HuH-7.5 (cell line): ENCODE results near the gene CCDC34.
A peak's percentile ranks its signal among the peaks of the same experiment; 100 is the strongest.
"Not testable (repeated sequence)": the region's sequence is repeated elsewhere in the genome, so short reads cannot be mapped to it uniquely, and the experiment has no call there.

ENCODE experiments used
- DNase-seq: peaks from one replicate; pipeline ENCODE4 v3.0.0; 2011; ENCODE audit warnings: low spot score

Gene CCDC34

GRCh38 chr11:27361649-27362431, 1.2 kb downstream of the CCDC34 start:
- DNase-seq, result no peak

GRCh38 chr11:27358296-27358695, 4.7 kb downstream of the CCDC34 start:
- no peak for DNase-seq

GRCh38 chr11:27357250-27357649, 5.8 kb downstream of the CCDC34 start:
- no peak for DNase-seq

GRCh38 chr11:27356624-27357222, 6.3 kb downstream of the CCDC34 start:
- no peak for DNase-seq

GRCh38 chr11:27355575-27356104, 7.4 kb downstream of the CCDC34 start:
- DNase-seq, result no peak

- DNase-seq, result no peak
Measured at GRCh38 chr11:27354359-27354965, 8.6 kb downstream of the CCDC34 start.

- DNase-seq, result peak; percentile 39
Measured at GRCh38 chr11:27353593-27354358, 9.2 kb downstream of the CCDC34 start.

- DNase-seq, result no peak
Measured at GRCh38 chr11:27352781-27353180, 10.2 kb downstream of the CCDC34 start.

GRCh38 chr11:27350511-27350910, 12.5 kb downstream of the CCDC34 start:
- no peak for DNase-seq

GRCh38 chr11:27349919-27350318, 13.1 kb downstream of the CCDC34 start:
- DNase-seq, result peak; percentile 39

- DNase-seq, result no peak
Measured at GRCh38 chr11:27348340-27348873, 14.6 kb downstream of the CCDC34 start.

GRCh38 chr11:27347359-27348339, 15.4 kb downstream of the CCDC34 start:
- no peak for DNase-seq

- no peak for DNase-seq
Measured at GRCh38 chr11:27339941-27340340, 23.1 kb downstream of the CCDC34 start.

GRCh38 chr11:27334764-27335163, 28.3 kb downstream of the CCDC34 start:
- DNase-seq, result not testable (repeated sequence)

- no peak for DNase-seq
Measured at GRCh38 chr11:27331981-27332380, 31.0 kb downstream of the CCDC34 start.

- no peak for DNase-seq
Measured at GRCh38 chr11:27330633-27331270, 32.3 kb downstream of the CCDC34 start.

- no peak for DNase-seq
Measured at GRCh38 chr11:27329867-27330632, 33.0 kb downstream of the CCDC34 start.

GRCh38 chr11:27328614-27329013, 34.4 kb downstream of the CCDC34 start:
- no peak for DNase-seq

GRCh38 chr11:27327064-27327463, 36.0 kb downstream of the CCDC34 start:
- DNase-seq, result not testable (repeated sequence)
